Panc1 (cell line): ENCODE data around the gene TXNRD1. TPM values are rescaled to one million over a fixed set of nuclear protein-coding genes. Genes with fewer than 3 reads are reported as not detected.
"Not testable (repeated sequence)": the region's sequence is repeated elsewhere in the genome, so short reads cannot be mapped to it uniquely, and the experiment has no call there.

Experiments
- ATAC-seq: fragments of 200-7000 bp; cut with Tn5 transposase; 2 replicates; pipeline ENCODE4 v1.9.1; 2020; ENCODE audit warnings: mild to moderate bottlenecking, moderate library complexity
- BruUV-seq: library from RNA; stranded (reverse); fragments of 400-500 nt; replicated peaks from 2 replicates; lab custom pipeline; 2021; lab: Mats Ljungman, UMichigan
- CTCF ChIA-PET: fragments of 300-600 bp; sonication (Branson Sonifier 250); formaldehyde crosslinking; loops from one replicate; lab custom pipeline; 2022; ENCODE audit warnings: antibody characterized with exemption; lab: Charles Lee
- POLR2A ChIA-PET: fragments of 300-600 bp; sonication (Branson Sonifier 250); formaldehyde crosslinking; loops from one replicate; lab custom pipeline; 2022; ENCODE audit warnings: antibody characterized with exemption; lab: Charles Lee
- DNase-seq: peaks from one replicate; pipeline ENCODE4 v3.0.0-alpha.2; 2010; ENCODE audit warnings: low read depth, low spot score
- H3K27ac ChIP-seq: 2 replicates; pipeline ENCODE4 v1.5.1; 2011; ENCODE audit warnings: mild to moderate bottlenecking, low read length, inconsistent platforms
- H3K27me3 ChIP-seq: fragments of 200-500 bp; sonication (Bioruptor generic); 2 replicates; pipeline ENCODE4 v1.6.0; 2014; ENCODE audit warnings: low read length, inconsistent platforms; ENCODE audit not compliant: control insufficient read depth, insufficient read depth
- H3K36me3 ChIP-seq: fragments of 200-500 bp; sonication (Bioruptor generic); 2 replicates; pipeline ENCODE4 v1.5.1; 2014; ENCODE audit warnings: inconsistent platforms, mild to moderate bottlenecking, low read length, moderate library complexity; ENCODE audit not compliant: control insufficient read depth, insufficient read depth
- H3K4me1 ChIP-seq: 2 replicates; pipeline ENCODE4 v1.5.1; 2011; ENCODE audit warnings: inconsistent platforms, mild to moderate bottlenecking, low read length, moderate library complexity; ENCODE audit not compliant: control insufficient read depth, insufficient read depth
- H3K4me3 ChIP-seq, 2 experiments: 2 replicates each; pipeline ENCODE4 v1.5.1; 2011 to 2012; ENCODE audit warnings: low read depth in 2 of 2, low read length in 2 of 2, mild to moderate bottlenecking in 2 of 2, inconsistent platforms in 1 of 2, moderate library complexity in 1 of 2
- H3K9me3 ChIP-seq: fragments of 200-500 bp; sonication (Bioruptor generic); 2 replicates; pipeline ENCODE4 v1.5.1; 2014; ENCODE audit warnings: low read depth, mild to moderate bottlenecking, inconsistent platforms, low read length, moderate library complexity; ENCODE audit not compliant: control insufficient read depth, insufficient read depth
- POLR2AphosphoS5 ChIP-seq: IDR thresholded peaks from 2 replicates; pipeline ENCODE4 v1.6.1; 2012; ENCODE audit warnings: mild to moderate bottlenecking, low read depth, low read length, moderate library complexity
- SIN3A ChIP-seq: IDR thresholded peaks from 2 replicates; pipeline ENCODE4 v1.6.1; 2012; ENCODE audit warnings: low read depth, mild to moderate bottlenecking, low read length, moderate library complexity, borderline replicate concordance; ENCODE audit not compliant: insufficient read depth
- TCF7L2 ChIP-seq: IDR thresholded peaks from 2 replicates; pipeline ENCODE4 v1.6.1; 2011; ENCODE audit warnings: mild to moderate bottlenecking, low read depth, low read length, inconsistent platforms
- in situ Hi-C: cut with HindIII; loops from 2 replicates; pipeline ENCODE4 v1.10.0; 2016; ENCODE audit warnings: low sequenced_read_pairs, low pct_unique_long_range_greater_than_20kb
- intact Hi-C: fragments of 100-400 bp; cut with micrococcal nuclease; formaldehyde crosslinking; loops from one replicate; pipeline ENCODE4 v1.10.0; 2022; ENCODE audit not compliant: unreplicated experiment
- total RNA-seq: library from RNA; stranded (reverse); gene quantifications from one replicate; pipeline ENCODE4 v1.2.1, GENCODE V29; 2021; ENCODE audit not compliant: unreplicated experiment
- TF ChIP-seq, protein P1 (sequence below): fragments of 450-650 bp; IDR thresholded peaks from 2 replicates; pipeline ENCODE4 v1.5.1; 2017; ENCODE audit warnings: mild to moderate bottlenecking
- TF ChIP-seq, protein P2 (sequence below), 2 experiments: IDR thresholded peaks; 2 replicates each; pipeline ENCODE4 v1.6.1; 2011 to 2012; ENCODE audit warnings: low read depth in 2 of 2, control low read depth in 1 of 2, low read length in 1 of 2, mild to moderate bottlenecking in 1 of 2, moderate library complexity in 1 of 2; ENCODE audit not compliant: insufficient read depth in 1 of 2

Gene TXNRD1
- total RNA-seq, 1 experiment from 2014 or later: 348 TPM

DNA sequence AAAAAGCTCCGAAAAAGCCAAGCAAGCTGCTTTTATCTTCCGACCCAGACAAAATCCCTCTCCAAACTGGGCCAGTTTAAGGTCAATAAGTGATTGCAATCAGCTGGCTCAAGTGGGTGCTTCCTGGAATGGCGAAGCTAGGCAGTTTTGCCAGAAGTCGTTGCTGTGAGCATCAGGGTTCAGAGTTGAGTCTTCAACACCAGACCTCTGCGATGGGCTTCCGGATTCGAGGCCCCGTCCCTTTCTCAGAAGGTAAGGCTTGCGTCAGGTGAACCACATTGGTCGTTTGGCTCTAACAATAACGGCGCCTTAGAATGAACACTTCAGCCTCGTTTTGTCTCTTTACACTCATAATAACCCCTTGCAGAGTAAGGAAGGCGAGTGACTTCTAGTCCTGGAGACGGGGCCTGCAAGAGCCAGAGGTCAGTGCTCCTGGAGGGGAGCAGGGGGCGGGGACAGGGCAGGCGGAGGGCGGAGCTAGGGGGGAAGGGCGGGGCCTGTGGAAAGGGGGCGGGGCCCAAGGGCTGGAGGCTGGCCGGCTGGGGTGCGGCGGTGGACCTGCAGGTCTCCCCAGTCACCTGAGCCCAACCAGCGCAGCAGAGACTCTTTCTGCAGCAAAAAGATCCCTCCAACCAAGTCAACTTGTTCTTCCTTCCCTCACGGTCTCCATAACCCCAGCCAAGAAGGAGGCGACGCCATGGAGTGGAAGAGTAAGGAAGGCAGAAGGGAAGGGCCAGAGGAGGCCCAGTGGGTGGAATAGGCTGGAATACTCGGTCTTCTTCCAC lies 43.6 kb upstream of the TXNRD1 start:
- DNase-seq (no peak), ATAC-seq (no peak)
- Histone ChIP-seq H3K27ac (no peak overlapping the region), H3K4me1 (no peaks in the 10 kb centered on the region), H3K4me3 (no peak overlapping the region), H3K27me3 (no peaks in the 10 kb centered on the region), H3K9me3 (no peaks in the 10 kb centered on the region), H3K36me3 (no peaks in the 10 kb centered on the region)
- no TSS peak for BruUV-seq
- no peak for TF ChIP-seq SIN3A
- TF ChIP-seq, protein P1, sequence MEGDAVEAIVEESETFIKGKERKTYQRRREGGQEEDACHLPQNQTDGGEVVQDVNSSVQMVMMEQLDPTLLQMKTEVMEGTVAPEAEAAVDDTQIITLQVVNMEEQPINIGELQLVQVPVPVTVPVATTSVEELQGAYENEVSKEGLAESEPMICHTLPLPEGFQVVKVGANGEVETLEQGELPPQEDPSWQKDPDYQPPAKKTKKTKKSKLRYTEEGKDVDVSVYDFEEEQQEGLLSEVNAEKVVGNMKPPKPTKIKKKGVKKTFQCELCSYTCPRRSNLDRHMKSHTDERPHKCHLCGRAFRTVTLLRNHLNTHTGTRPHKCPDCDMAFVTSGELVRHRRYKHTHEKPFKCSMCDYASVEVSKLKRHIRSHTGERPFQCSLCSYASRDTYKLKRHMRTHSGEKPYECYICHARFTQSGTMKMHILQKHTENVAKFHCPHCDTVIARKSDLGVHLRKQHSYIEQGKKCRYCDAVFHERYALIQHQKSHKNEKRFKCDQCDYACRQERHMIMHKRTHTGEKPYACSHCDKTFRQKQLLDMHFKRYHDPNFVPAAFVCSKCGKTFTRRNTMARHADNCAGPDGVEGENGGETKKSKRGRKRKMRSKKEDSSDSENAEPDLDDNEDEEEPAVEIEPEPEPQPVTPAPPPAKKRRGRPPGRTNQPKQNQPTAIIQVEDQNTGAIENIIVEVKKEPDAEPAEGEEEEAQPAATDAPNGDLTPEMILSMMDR: no peak
- TF ChIP-seq POLR2AphosphoS5: no peak
- TF ChIP-seq TCF7L2: no peak
- TF ChIP-seq, protein P2, sequence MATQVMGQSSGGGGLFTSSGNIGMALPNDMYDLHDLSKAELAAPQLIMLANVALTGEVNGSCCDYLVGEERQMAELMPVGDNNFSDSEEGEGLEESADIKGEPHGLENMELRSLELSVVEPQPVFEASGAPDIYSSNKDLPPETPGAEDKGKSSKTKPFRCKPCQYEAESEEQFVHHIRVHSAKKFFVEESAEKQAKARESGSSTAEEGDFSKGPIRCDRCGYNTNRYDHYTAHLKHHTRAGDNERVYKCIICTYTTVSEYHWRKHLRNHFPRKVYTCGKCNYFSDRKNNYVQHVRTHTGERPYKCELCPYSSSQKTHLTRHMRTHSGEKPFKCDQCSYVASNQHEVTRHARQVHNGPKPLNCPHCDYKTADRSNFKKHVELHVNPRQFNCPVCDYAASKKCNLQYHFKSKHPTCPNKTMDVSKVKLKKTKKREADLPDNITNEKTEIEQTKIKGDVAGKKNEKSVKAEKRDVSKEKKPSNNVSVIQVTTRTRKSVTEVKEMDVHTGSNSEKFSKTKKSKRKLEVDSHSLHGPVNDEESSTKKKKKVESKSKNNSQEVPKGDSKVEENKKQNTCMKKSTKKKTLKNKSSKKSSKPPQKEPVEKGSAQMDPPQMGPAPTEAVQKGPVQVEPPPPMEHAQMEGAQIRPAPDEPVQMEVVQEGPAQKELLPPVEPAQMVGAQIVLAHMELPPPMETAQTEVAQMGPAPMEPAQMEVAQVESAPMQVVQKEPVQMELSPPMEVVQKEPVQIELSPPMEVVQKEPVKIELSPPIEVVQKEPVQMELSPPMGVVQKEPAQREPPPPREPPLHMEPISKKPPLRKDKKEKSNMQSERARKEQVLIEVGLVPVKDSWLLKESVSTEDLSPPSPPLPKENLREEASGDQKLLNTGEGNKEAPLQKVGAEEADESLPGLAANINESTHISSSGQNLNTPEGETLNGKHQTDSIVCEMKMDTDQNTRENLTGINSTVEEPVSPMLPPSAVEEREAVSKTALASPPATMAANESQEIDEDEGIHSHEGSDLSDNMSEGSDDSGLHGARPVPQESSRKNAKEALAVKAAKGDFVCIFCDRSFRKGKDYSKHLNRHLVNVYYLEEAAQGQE (IDR thresholded peaks at IDR 0.05; ENCODE audit: insufficient read depth in 1 of 2, low read depth in 2 of 2, low read length in 1 of 2): no peak
- CTCF ChIA-PET: no interaction called here
- in situ Hi-C loops (no loop called here), intact Hi-C loops (no loop called here)
- POLR2A ChIA-PET: interaction anchor here (0.6 kb wide), 1 partner anchor 1158 kb away, joined by 4 read pairs; no protein-coding TSS in a partner anchor

DNA sequence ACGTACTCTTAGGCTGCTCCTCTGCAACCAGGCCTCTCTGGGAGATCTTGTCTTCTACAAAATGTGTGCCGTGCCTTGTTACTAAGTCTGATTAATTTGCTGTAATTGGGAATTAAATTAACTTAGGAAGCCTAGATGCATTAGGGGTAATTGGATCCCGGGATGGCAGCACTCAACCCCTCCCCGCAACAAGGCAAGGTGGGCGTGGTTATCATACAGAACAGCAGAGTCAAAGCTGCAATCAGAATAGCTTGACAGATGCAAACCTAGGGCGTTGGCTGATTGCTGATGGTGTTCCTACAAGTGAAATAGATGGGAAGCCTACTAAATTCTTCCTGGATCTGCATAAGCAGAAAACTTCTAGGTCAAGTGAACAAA lies 43.0 kb upstream of the TXNRD1 start:
- in situ Hi-C loops (no loop called here), intact Hi-C loops (no loop called here)
- Histone ChIP-seq H3K36me3 (no peaks in the 10 kb centered on the region), H3K27me3 (no peaks in the 10 kb centered on the region), H3K4me3 (no peak overlapping the region), H3K4me1 (peaks cover 3% of the 10 kb centered on the region), H3K9me3 (no peaks in the 10 kb centered on the region), H3K27ac (no peak overlapping the region)
- no peak for TF ChIP-seq POLR2AphosphoS5
- no peak for TF ChIP-seq SIN3A
- TF ChIP-seq, protein P1: no peak
- TF ChIP-seq, protein P2 (IDR thresholded peaks at IDR 0.05; ENCODE audit: insufficient read depth in 1 of 2, low read depth in 2 of 2, low read length in 1 of 2): no peak
- no peak for TF ChIP-seq TCF7L2
- DNase-seq (no peak), ATAC-seq (no peak)
- BruUV-seq: no TSS peak
- ChIA-PET POLR2A (no interaction called here), CTCF (no interaction called here)

DNA sequence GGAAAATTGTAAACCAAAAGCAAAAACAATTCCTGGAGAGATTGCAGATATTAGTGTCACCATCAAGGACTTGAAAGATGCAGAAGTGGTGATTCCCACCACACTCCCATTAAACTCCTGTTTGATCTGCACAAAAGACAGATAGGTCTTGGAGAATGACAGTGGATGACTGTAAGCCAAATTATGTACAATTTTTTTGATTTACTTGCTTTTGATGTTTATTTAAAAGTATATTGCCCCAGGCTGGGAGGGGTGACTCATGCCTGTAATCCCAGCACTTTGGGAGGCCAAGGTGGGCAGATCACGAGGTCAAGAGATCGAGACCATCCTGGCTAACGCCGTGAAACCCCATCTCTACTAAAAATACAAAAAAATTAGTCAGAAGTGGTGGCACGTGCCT lies 41.8 kb upstream of the TXNRD1 start:
- in situ Hi-C loops, H3K4me1 ChIP-seq, ATAC-seq, H3K27me3 ChIP-seq, H3K9me3 ChIP-seq, DNase-seq, CTCF ChIA-PET, BruUV-seq, intact Hi-C loops, H3K4me3 ChIP-seq, H3K27ac ChIP-seq, H3K36me3 ChIP-seq, POLR2A ChIA-PET: not testable (repeated sequence)
